ENCODE measurements around the gene CDK14. TPM values are rescaled to one million over a fixed set of nuclear protein-coding genes. Genes with fewer than 3 reads are reported as not detected.

Gene CDK14
- total and polyA plus RNA-seq, 2 donors (not counting 1 experiment from before 2014, with no cell fraction given) = 23.6 to 41.1 TPM

GRCh38 chr7:91230503-91230902 is 634.4 kb downstream of the CDK14 start:
- Histone ChIP-seq H3K4me1 (ENCODE audit: control insufficient read depth, extremely low read depth, insufficient read depth, low read length) (peaks cover 2% of the 10 kb centered on the region), H3K27ac (ENCODE audit: insufficient read depth, low read length) (no peak overlapping the region), H2AFZ (ENCODE audit: low read length) (no peak overlapping the region), H3K27me3 (ENCODE audit: control insufficient read depth, insufficient read depth, low read length) (no peaks in the 10 kb centered on the region), H3K9ac (ENCODE audit: insufficient read depth, low read length) (no peak overlapping the region), H3K4me2 (ENCODE audit: extremely low read depth, insufficient read depth, low read length) (no peak overlapping the region), H4K20me1 (ENCODE audit: control insufficient read depth, extremely low read depth, insufficient read depth, low read length) (no peaks in the 10 kb centered on the region), H3K4me3 (replicated peaks in 1 of 4; ENCODE audit: control extremely low read depth in 1 of 4, insufficient read depth in 1 of 4, low read depth in 3 of 4, low read length in 4 of 4) (no peak overlapping the region), H3K36me3 (ENCODE audit: control insufficient read depth, insufficient read depth, low read length) (no peaks in the 10 kb centered on the region), H3K79me2 (ENCODE audit: control insufficient read depth, insufficient read depth, low read length) (no peaks in the 10 kb centered on the region), H3K9me3 (ENCODE audit: control insufficient read depth, insufficient read depth, low read depth, low read length) (no peaks in the 10 kb centered on the region)
- TF ChIP-seq CTCF (conservative IDR thresholded peaks at IDR 0.05 in 1 of 2, IDR thresholded peaks at IDR 0.05 in 1 of 2; ENCODE audit: low read depth in 1 of 2, low read length in 2 of 2) = no peak
- DNase-seq (ENCODE audit: low read depth in 2 of 2) = no peak

GRCh38 chr7:91233212-91233611 is 637.1 kb downstream of the CDK14 start:
- TF ChIP-seq EZH2 (IDR thresholded peaks at IDR 0.05; ENCODE audit: low read length, missing control alignments) (no peak), CTCF (conservative IDR thresholded peaks at IDR 0.05 in 1 of 2, IDR thresholded peaks at IDR 0.05 in 1 of 2; ENCODE audit: low read depth in 1 of 2, low read length in 2 of 2) (no peak)
- no peak overlapping the region for H3K9ac ChIP-seq (ENCODE audit: insufficient read depth, low read length)

GRCh38 chr7:91235211-91235832 is 639.2 kb downstream of the CDK14 start:
- H3K9ac ChIP-seq (ENCODE audit: insufficient read depth, low read length) = no peak overlapping the region
- no peak for TF ChIP-seq CTCF (conservative IDR thresholded peaks at IDR 0.05 in 1 of 2, IDR thresholded peaks at IDR 0.05 in 1 of 2; ENCODE audit: low read depth in 1 of 2, low read length in 2 of 2)
- TF ChIP-seq EZH2 (IDR thresholded peaks at IDR 0.05; ENCODE audit: low read length, missing control alignments) = no peak
- no peak overlapping the region for H3K27ac ChIP-seq (ENCODE audit: insufficient read depth, low read length)
- H3K4me2 ChIP-seq (ENCODE audit: extremely low read depth, insufficient read depth, low read length) = no peak overlapping the region
- H3K4me1 ChIP-seq (ENCODE audit: control insufficient read depth, extremely low read depth, insufficient read depth, low read length) = peaks cover 9% of the 10 kb centered on the region
- no peaks in the 10 kb centered on the region for H3K9me3 ChIP-seq (ENCODE audit: control insufficient read depth, insufficient read depth, low read depth, low read length)
- DNase-seq (ENCODE audit: low read depth in 2 of 2) = peak in 1 of 2 donors; percentile 40
- H2AFZ ChIP-seq (ENCODE audit: low read length) = no peak overlapping the region
- no peaks in the 10 kb centered on the region for H3K36me3 ChIP-seq (ENCODE audit: control insufficient read depth, insufficient read depth, low read length)
- H3K79me2 ChIP-seq (ENCODE audit: control insufficient read depth, insufficient read depth, low read length) = no peaks in the 10 kb centered on the region
- no peaks in the 10 kb centered on the region for H3K27me3 ChIP-seq (ENCODE audit: control insufficient read depth, insufficient read depth, low read length)
- H3K4me3 ChIP-seq (replicated peaks in 1 of 4; ENCODE audit: control extremely low read depth in 1 of 4, insufficient read depth in 1 of 4, low read depth in 3 of 4, low read length in 4 of 4) = no peak overlapping the region
- H4K20me1 ChIP-seq (ENCODE audit: control insufficient read depth, extremely low read depth, insufficient read depth, low read length) = no peaks in the 10 kb centered on the region

More at GRCh38 chr7:91233212-91233611, 637.1 kb downstream of the CDK14 start:
- Histone ChIP-seq H4K20me1 (ENCODE audit: control insufficient read depth, extremely low read depth, insufficient read depth, low read length) (no peaks in the 10 kb centered on the region), H3K4me1 (ENCODE audit: control insufficient read depth, extremely low read depth, insufficient read depth, low read length) (peaks cover 2% of the 10 kb centered on the region), H2AFZ (ENCODE audit: low read length) (no peak overlapping the region), H3K79me2 (ENCODE audit: control insufficient read depth, insufficient read depth, low read length) (no peaks in the 10 kb centered on the region), H3K4me3 (replicated peaks in 1 of 4; ENCODE audit: control extremely low read depth in 1 of 4, insufficient read depth in 1 of 4, low read depth in 3 of 4, low read length in 4 of 4) (no peak overlapping the region), H3K36me3 (ENCODE audit: control insufficient read depth, insufficient read depth, low read length) (no peaks in the 10 kb centered on the region), H3K27ac (ENCODE audit: insufficient read depth, low read length) (no peak overlapping the region), H3K4me2 (ENCODE audit: extremely low read depth, insufficient read depth, low read length) (no peak overlapping the region), H3K9me3 (ENCODE audit: control insufficient read depth, insufficient read depth, low read depth, low read length) (no peaks in the 10 kb centered on the region), H3K27me3 (ENCODE audit: control insufficient read depth, insufficient read depth, low read length) (no peaks in the 10 kb centered on the region)
- no peak for DNase-seq (ENCODE audit: low read depth in 2 of 2)

Data from fibroblast of lung (primary cell).